NCI-H2029 (cell line): ENCODE results near the gene PKP2.
"Not testable (repeated sequence)": the region's sequence is repeated elsewhere in the genome, so short reads cannot be mapped to it uniquely, and the experiment has no call there.

Source experiments
- DNase-seq: peaks from one replicate; lab custom pipeline; 2025; lab: John Stamatoyannopoulos, UW

Gene PKP2

DNA sequence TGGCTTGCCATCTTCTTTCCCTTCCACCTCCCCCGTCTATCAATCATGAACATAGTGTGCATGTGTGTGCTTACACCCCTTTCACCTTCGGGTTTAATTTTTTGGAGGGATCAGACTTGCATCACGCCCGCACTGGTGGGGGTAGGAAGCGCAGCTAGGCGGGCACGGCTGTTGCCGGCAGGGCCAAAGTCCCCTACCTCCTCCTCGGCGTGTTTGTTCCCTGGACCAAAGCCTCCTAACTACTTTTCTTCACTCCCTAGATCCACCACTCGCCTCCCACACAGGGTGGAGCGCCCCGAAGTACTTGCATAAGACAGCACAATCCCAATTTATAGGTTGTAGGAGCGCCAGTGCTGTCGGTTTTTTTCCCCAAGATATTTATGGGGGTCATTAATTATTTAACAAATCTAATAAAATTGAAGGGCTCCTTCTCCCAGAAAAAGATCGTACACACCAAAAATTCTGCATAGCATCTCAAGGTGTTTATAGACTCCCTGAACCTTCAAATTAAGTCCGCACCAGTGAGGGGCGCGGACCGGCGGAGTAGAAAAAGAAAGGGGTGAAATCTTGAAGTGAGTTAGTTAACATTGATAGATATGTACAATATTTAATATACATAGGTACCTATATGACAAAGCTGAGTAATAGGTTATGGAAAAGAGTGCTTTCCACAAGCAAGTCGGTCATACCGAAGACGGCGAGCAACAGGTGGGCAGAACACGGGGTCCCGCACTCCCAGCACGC lies 717 bp downstream of the PKP2 start:
- no peak for DNase-seq

DNA sequence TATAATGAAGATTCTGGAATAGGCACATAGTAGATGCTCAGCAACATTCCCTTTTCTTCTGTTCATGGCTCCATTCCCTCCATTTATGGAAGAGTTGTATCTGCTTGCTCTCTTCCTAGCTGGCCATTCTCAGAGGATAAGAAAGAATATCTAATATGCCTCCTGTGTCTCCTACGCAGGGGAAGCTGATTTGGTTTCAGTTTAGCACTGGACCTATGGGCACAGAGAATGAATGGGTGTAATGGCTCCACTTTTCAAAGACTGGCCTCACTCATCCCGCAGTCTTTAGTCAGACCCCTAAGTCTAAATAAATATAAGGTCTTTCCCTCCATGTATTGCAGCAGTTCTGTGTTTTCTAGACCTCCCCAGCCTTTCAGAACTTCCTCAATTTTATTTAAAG lies 2.0 kb downstream of the PKP2 start:
- no peak for DNase-seq

DNA sequence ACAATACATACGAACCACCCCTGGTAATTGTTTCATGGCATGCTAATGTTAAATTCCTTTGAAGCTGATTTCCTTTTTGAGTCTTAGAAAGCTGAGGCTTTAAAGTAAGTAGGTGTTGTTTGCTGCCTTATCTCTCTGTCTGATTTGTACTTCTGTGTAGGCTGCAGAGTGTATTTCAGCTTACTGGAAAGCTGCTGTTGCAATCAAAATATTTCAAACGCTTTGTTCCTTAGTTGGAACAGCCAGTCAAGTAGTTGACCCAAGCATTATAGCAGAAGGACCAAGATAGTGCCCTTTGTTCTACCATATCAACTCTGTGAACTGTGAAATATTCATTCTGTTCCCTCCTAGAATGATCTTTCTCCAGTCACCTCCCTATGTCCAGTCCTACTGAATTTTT lies 3.1 kb downstream of the PKP2 start:
- no peak for DNase-seq

DNA sequence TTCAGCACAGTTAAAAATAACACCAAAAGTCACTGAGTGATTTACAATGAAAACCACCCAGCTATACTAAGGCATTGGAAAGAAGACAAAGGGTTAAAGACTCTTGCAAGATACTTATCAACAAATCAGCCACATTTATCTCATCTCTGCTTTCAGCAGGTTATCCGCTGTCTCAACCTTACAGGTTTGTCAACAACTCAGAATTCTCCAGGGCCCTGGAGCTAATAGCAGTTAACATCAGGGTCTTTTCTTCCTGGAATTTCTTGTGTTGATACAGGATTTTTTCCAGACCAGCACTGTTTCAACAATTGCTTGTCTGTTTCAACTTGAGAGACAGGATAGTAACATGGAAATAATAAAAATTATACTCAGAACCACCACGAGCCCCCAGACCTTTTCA lies 3.5 kb downstream of the PKP2 start:
- no peak for DNase-seq

DNA sequence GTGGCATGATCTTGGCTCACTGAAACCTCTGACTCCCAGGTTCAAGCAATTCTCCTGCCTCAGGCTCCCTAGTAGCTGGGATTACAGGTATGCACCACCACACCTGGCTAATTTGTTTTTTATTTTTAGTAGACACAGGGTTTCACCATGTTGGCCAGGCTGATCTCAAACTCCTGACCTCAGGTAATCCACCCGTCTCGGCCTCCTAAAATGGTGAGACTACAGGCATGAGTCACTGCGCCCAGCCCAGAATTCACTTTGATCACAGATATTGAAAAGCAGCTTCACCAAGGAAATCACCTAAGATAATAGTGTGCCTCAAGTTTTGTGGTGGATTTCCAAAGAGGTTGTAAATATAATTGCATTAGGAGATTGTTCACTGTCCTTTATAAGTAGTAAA lies 4.2 kb downstream of the PKP2 start:
- not testable (repeated sequence) for DNase-seq

GRCh38 chr12:32891956-32892355 lies 4.6 kb downstream of the PKP2 start:
- no peak for DNase-seq

DNA sequence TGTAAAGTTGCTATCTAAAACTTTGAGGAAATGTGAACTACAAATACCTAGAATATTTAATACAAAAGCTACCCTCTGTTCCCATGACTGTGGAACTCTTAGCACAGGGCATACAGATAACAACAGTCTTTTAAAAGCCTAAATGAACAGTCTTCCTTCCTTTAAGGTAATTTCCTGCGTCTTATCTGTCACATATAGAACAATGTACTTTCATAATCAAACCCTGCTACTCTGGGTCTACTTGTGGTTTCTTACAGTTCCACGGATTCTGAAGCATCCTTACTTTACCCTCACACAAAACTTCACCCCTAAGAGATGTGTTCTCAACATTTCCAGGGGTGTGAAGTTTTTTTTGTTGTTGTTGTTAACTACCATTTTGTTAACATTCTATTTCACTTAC lies 5.1 kb downstream of the PKP2 start:
- DNase-seq, result no peak

DNA sequence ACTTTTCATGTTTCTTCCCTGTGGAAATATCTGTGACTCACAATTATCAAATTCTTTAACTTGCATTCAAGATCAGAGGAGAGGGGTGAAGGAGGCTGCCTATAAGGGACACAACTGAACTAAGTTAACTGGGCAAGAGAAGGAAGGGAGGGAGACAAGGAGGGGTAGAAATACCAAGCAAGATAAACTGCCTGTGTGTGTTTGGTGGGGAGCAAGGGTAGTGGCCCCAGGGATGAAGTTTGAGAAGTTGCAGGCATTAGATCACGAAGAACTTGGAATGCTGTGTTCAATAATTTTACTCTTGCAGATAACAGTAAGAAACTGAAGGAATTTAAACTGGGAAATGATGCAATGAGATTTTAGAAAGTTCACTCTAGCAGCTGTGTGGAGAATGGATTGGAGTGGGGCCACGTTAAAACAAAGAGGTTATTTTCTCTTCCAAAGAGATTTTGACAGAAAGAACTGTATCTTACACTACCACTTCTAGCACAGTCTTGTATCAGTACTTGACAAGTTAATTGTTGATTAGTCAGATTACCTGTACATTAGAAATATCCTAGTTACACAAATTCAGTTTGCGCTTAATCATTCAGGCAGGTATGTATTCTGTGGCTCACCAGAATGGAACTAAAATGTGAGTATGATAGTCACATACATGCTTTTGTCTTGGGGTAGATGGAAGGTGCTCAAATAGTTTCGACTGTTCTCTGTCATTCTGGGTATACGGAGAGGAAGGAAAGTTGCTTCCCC lies 7.4 kb downstream of the PKP2 start:
- no peak for DNase-seq

DNA sequence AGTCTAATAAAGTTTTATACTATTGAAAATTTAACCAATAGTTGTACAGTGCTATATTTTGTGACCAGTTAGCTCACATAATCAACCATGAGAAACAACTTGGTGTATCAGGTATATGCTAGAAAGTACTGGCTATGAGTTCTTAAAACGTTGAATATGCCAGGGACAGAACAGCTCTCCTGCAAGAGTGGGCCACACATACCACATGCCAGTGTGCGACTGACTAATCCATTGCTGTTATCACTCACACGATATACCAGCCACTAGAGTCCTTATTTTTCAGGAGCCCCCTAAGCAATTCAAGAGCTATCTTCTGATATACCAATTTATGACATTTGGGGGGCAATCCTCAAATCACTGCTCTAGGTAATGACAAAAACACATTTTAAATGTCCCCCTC lies 9.5 kb downstream of the PKP2 start:
- DNase-seq, result no peak

GRCh38 chr12:32885831-32886230 lies 10.7 kb downstream of the PKP2 start:
- no peak for DNase-seq

DNA sequence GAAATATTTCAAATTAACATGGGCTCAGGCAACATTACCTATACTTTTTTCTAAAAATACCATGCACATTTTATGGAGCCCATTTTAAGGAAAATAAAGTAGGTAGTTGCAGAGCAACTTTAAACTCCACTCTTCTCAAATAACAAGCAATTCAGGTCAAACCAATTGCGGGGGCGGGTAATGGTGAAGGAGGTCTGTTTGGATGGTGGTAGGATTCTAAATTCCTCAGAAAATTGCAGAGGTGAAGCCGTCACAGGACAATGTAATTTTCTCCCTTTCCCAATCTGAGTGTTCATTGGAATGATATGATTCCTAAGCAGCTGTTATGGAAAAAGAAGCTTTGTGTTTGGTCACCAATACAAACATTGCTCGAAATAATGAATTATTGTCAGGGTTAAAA lies 11.6 kb downstream of the PKP2 start:
- no peak for DNase-seq

- DNase-seq, result no peak
Measured at GRCh38 chr12:32881702-32882101, 14.9 kb downstream of the PKP2 start.

- no peak for DNase-seq
Measured at GRCh38 chr12:32881107-32881506, 15.5 kb downstream of the PKP2 start.

GRCh38 chr12:32879066-32879465 lies 17.5 kb downstream of the PKP2 start:
- not testable (repeated sequence) for DNase-seq

GRCh38 chr12:32877601-32878459 lies 18.7 kb downstream of the PKP2 start:
- no peak for DNase-seq

DNA sequence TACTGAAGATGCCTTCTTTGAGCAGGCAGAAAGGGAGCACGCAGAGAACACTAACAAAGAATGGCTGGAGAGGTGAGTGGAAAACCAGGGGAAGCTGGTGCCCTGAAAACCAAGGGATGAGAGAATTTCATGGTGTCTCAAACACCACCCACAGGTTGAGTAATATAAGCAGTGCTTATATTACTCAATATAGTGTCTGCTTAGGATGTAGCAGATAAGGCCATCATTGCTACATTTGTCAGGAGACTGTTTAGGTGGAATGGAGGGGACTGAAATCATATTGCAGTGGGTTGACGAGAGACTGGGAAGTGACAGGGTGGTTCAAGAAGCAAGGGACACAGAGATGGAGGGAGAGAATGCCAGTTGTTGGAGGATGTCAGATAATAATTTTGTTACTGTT lies 20.6 kb downstream of the PKP2 start:
- DNase-seq, result no peak

DNA sequence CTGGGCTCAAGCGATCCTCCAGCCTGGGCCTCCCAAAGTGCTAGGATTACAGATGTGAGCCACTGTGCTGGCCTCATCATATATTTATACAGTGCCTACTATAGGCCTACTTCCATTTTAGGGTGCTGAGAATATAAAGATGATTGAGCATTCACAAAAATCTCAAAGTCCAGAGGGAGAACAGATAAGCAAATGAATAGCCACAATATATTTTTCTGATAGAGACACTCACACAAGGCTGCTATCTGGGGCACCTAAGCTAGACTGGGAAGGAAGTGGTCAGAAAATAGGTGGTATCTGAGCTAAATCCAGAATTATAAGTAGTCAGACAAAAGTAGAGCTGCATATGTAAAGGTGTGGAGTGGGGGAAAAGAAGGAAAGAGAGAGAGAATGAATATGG lies 21.6 kb downstream of the PKP2 start:
- DNase-seq, result no peak

GRCh38 chr12:32874078-32874477 lies 22.5 kb downstream of the PKP2 start:
- no peak for DNase-seq

GRCh38 chr12:32872416-32872815 lies 24.2 kb downstream of the PKP2 start:
- not testable (repeated sequence) for DNase-seq

DNA sequence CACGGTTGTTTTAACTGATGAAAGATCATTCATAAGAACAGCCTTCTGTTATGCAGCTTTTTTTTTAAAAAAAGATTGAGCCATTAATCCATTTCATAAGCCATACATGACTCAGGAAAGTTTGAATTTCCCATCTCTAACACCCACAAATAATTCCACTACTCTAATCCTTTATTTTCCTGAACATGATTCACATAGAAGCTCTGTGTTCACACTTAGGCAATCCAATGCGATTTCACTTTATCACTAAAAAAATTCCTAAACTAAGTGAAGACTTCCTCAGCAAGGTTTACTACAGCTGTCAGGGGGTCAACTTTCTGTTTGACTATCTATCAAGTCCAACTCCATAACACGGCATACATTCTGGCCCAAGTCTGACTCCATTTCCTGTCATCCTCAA lies 25.9 kb downstream of the PKP2 start:
- no peak for DNase-seq

DNA sequence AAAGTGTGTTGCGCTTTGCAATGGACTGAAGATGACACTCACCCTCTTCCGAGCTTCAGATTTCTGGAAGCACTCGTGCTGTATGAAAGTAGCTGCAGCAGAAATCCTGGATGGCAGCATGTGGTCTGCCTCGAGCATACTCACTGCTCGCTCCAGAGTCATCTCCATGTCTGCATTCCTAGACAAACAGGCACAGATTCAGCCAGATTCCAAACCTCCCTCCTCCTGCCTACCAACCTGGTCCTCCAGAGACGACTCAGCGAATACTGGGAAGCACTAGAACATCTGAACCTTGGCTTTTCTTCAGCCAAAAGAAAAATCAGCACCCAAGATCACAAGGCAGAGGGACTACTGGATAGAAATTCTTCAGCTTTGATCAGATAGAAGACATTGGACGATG lies 27.7 kb downstream of the PKP2 start:
- no peak for DNase-seq

DNA sequence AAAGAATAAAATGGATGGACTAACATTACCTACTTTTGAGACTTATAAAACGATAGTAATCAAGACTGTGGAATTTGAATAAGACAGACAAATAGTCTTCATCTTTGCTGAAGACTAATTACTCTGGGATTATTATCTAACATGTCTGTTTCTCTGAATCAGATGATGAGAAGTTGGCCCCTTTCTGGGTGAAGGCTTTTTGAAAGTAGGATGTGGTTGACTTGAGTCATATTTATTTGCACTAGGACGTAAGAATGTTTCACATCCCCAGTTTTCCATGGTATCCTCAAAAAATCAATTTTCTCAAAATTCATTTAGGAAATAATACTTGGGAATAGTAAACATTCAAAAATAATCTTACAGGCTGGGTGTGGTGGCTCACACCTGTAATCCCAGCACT lies 31.8 kb downstream of the PKP2 start:
- no peak for DNase-seq

DNA sequence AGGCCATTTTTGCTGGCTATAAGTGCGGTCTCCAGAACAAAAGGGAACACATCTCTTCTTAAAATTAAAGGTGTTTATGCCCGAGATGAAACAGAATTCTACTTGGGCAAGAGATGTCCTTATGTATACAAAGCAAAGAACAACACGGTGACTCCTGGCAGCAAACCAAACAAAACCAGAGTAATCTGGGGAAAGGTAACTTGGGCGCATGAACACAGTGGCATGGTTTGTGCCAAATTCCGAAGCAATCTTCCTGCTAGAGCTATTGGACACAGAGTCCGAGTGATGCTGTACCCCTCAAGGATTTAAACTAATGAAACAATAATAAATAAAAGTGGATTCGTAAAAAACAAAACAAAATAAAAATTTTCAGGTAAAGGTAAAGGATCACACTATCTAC lies 33.4 kb downstream of the PKP2 start:
- DNase-seq, result no peak
